ENCODE data around the gene GORASP1.

The GORASP1 gene

GRCh38 chr3:39101022-39101689, 6.3 kb downstream of the GORASP1 start:
- FAIRE-seq = no peak

- no peak for FAIRE-seq
Observed at GRCh38 chr3:39100500-39100886, 6.9 kb downstream of the GORASP1 start.

GRCh38 chr3:39099738-39100499, 7.5 kb downstream of the GORASP1 start:
- no peak for FAIRE-seq

- no peak for FAIRE-seq
Observed at GRCh38 chr3:39099242-39099641, 8.2 kb downstream of the GORASP1 start.

- no peak for FAIRE-seq
Observed at GRCh38 chr3:39098473-39099000, 8.9 kb downstream of the GORASP1 start.

GRCh38 chr3:39097716-39098472, 9.5 kb downstream of the GORASP1 start:
- no peak for FAIRE-seq

- no peak for FAIRE-seq
Observed at GRCh38 chr3:39096775-39097174, 10.7 kb downstream of the GORASP1 start.

GRCh38 chr3:39095778-39096177, 11.6 kb downstream of the GORASP1 start:
- no peak for FAIRE-seq

- FAIRE-seq = no peak
Observed at GRCh38 chr3:39094851-39095677, 12.4 kb downstream of the GORASP1 start.

- FAIRE-seq = no peak
Observed at GRCh38 chr3:39090922-39091321, 16.5 kb downstream of the GORASP1 start.

GRCh38 chr3:39088889-39089288, 18.5 kb downstream of the GORASP1 start:
- no peak for FAIRE-seq

- no peak for FAIRE-seq
Observed at GRCh38 chr3:39088456-39088855, 19.0 kb downstream of the GORASP1 start.

GRCh38 chr3:39086144-39086543, 21.3 kb downstream of the GORASP1 start:
- FAIRE-seq = no peak

- no peak for FAIRE-seq
Observed at GRCh38 chr3:39082666-39083313, 24.6 kb downstream of the GORASP1 start.

- FAIRE-seq = no peak
Observed at GRCh38 chr3:39080026-39080425, 27.4 kb downstream of the GORASP1 start.

GRCh38 chr3:39079530-39079929, 27.9 kb downstream of the GORASP1 start:
- FAIRE-seq = no peak

- no peak for FAIRE-seq
Observed at GRCh38 chr3:39075910-39076309, 31.5 kb downstream of the GORASP1 start.

- FAIRE-seq = no peak
Observed at GRCh38 chr3:39068556-39068955, 38.9 kb downstream of the GORASP1 start.

GRCh38 chr3:39067286-39067685, 40.1 kb downstream of the GORASP1 start:
- FAIRE-seq = no peak

- no peak for FAIRE-seq
Observed at GRCh38 chr3:39065197-39065596, 42.2 kb downstream of the GORASP1 start.

- FAIRE-seq = no peak
Observed at GRCh38 chr3:39064646-39065045, 42.8 kb downstream of the GORASP1 start.

GRCh38 chr3:39063143-39063542, 44.3 kb downstream of the GORASP1 start:
- FAIRE-seq = no peak
